Endothelial cell of hepatic sinusoid (primary cell): Measurements from ENCODE around the gene GPR17.

Experiments used
- in situ Hi-C: cut with HindIII; loops from 2 replicates; pipeline ENCODE4 v1.10.0; 2017; ENCODE audit warnings: low sequenced_read_pairs

Gene GPR17

GRCh38 chr2:127614246-127614645, 31.7 kb upstream of the GPR17 start:
- in situ Hi-C loops: loop anchor here (5.0 kb wide), 1 partner anchor 78 kb away; no protein-coding TSS in a partner anchor

- in situ Hi-C loops: loop anchor here (5.0 kb wide), 1 partner anchor 78 kb away; no protein-coding TSS in a partner anchor
These were observed 31.2 kb upstream of the GPR17 start for GRCh38 chr2:127614731-127615130.

GRCh38 chr2:127615511-127616166, 30.3 kb upstream of the GPR17 start:
- in situ Hi-C loops: no loop called here

- in situ Hi-C loops: no loop called here
These were observed 27.3 kb upstream of the GPR17 start for GRCh38 chr2:127618551-127619202.

GRCh38 chr2:127619203-127619590, 26.8 kb upstream of the GPR17 start:
- in situ Hi-C loops: no loop called here

- in situ Hi-C loops: no loop called here
These were observed 25.9 kb upstream of the GPR17 start for GRCh38 chr2:127619877-127620705.

- in situ Hi-C loops: no loop called here
These were observed 25.1 kb upstream of the GPR17 start for GRCh38 chr2:127620866-127621265.

- in situ Hi-C loops: no loop called here
These were observed 23.9 kb upstream of the GPR17 start for GRCh38 chr2:127621981-127622431.

GRCh38 chr2:127622561-127623387, 23.2 kb upstream of the GPR17 start:
- in situ Hi-C loops: no loop called here

- in situ Hi-C loops: no loop called here
These were observed 22.3 kb upstream of the GPR17 start for GRCh38 chr2:127623388-127624319.

- in situ Hi-C loops: no loop called here
These were observed 21.6 kb upstream of the GPR17 start for GRCh38 chr2:127624320-127624755.

GRCh38 chr2:127624756-127625571, 21.0 kb upstream of the GPR17 start:
- in situ Hi-C loops: no loop called here

GRCh38 chr2:127625572-127625951, 20.4 kb upstream of the GPR17 start:
- in situ Hi-C loops: no loop called here

- in situ Hi-C loops: no loop called here
These were observed 19.8 kb upstream of the GPR17 start for GRCh38 chr2:127626175-127626574.

GRCh38 chr2:127626917-127627739, 18.8 kb upstream of the GPR17 start:
- in situ Hi-C loops: no loop called here

- in situ Hi-C loops: no loop called here
These were observed 18.0 kb upstream of the GPR17 start for GRCh38 chr2:127627740-127628571.
